ENCODE results near the gene LAMC2. TPM values are rescaled to one million over a fixed set of nuclear protein-coding genes. Genes with fewer than 3 reads are reported as not detected.

The LAMC2 gene
- total RNA-seq, 1 donor from 2014 or later: 42.2 TPM

DNA sequence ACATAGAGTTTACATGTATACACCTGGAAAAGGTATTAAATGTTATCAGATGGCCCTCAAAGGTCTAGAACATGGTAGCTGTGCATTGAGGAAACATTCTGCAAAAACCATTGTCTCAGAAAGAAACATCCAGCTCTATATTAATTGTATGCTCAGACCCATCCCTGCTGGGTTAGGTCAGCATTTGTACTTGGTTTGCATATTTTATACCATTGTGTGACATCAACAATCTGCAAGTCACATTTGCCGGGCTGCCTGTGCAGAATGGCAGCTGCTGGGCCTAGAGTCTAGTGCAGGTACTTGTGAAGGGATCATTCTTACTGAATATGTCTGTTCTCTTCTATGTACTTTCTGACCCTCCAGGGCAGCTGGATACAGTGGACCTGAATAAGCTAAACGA, 43.9 kb upstream of the LAMC2 start:
- H3K9me3 ChIP-seq: no peaks in the 10 kb centered on the region
- peaks cover 9% of the 10 kb centered on the region for H3K4me1 ChIP-seq
- ATAC-seq (no peak), DNase-seq (no peak)
- H3K27me3 ChIP-seq: no peaks in the 10 kb centered on the region
- H3K4me3 ChIP-seq: no peak overlapping the region
- TF ChIP-seq, protein P1, sequence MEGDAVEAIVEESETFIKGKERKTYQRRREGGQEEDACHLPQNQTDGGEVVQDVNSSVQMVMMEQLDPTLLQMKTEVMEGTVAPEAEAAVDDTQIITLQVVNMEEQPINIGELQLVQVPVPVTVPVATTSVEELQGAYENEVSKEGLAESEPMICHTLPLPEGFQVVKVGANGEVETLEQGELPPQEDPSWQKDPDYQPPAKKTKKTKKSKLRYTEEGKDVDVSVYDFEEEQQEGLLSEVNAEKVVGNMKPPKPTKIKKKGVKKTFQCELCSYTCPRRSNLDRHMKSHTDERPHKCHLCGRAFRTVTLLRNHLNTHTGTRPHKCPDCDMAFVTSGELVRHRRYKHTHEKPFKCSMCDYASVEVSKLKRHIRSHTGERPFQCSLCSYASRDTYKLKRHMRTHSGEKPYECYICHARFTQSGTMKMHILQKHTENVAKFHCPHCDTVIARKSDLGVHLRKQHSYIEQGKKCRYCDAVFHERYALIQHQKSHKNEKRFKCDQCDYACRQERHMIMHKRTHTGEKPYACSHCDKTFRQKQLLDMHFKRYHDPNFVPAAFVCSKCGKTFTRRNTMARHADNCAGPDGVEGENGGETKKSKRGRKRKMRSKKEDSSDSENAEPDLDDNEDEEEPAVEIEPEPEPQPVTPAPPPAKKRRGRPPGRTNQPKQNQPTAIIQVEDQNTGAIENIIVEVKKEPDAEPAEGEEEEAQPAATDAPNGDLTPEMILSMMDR (IDR thresholded peaks at IDR 0.05): no peak
- intact Hi-C loops (cut with DNase I): no loop called here
- no peak overlapping the region for H3K27ac ChIP-seq
- H3K36me3 ChIP-seq: peaks cover 46% of the 10 kb centered on the region

DNA sequence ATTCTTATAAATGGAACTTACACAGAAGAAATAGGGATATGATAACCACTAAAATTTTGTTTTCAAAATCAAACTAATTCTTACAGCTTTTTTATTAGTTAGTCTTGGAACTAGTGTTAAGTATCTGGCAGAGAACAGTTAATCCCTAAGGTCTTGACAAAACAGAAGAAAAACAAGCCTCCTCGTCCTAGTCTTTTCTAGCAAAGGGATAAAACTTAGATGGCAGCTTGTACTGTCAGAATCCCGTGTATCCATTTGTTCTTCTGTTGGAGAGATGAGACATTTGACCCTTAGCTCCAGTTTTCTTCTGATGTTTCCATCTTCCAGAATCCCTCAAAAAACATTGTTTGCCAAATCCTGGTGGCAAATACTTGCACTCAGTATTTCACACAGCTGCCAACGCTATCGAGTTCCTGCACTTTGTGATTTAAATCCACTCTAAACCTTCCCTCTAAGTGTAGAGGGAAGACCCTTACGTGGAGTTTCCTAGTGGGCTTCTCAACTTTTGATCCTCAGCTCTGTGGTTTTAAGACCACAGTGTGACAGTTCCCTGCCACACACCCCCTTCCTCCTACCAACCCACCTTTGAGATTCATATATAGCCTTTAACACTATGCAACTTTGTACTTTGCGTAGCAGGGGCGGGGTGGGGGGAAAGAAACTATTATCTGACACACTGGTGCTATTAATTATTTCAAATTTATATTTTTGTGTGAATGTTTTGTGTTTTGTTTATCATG, 42.3 kb upstream of the LAMC2 start:
- H3K27ac ChIP-seq: no peak overlapping the region
- no peak for DNase-seq
- ATAC-seq: no peak
- TF ChIP-seq, protein P1 (IDR thresholded peaks at IDR 0.05): no peak
- H3K27me3 ChIP-seq: no peaks in the 10 kb centered on the region
- intact Hi-C loops (cut with DNase I): no loop called here
- H3K9me3 ChIP-seq: no peaks in the 10 kb centered on the region
- no peak overlapping the region for H3K4me3 ChIP-seq
- peaks cover 32% of the 10 kb centered on the region for H3K36me3 ChIP-seq
- peaks cover 12% of the 10 kb centered on the region for H3K4me1 ChIP-seq

DNA sequence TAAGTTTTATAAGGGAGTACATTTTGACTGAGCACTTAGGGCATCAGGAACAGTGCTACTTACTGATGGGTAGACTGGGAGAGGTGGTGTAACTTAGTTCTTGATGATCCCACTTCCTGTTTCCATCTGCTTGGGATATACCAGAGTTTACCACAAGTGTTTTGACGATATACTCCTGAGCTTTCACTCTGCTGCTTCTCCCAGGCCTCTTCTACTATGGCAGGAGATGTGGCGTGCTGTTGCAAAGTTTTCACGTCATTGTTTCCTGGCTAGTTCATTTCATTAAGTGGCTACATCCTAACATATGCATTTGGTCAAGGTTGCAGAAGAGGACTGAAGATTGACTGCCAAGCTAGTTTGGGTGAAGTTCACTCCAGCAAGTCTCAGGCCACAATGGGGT, 41.3 kb upstream of the LAMC2 start:
- H3K9me3 ChIP-seq: no peaks in the 10 kb centered on the region
- intact Hi-C loops (cut with DNase I): no loop called here
- ATAC-seq: no peak

DNA sequence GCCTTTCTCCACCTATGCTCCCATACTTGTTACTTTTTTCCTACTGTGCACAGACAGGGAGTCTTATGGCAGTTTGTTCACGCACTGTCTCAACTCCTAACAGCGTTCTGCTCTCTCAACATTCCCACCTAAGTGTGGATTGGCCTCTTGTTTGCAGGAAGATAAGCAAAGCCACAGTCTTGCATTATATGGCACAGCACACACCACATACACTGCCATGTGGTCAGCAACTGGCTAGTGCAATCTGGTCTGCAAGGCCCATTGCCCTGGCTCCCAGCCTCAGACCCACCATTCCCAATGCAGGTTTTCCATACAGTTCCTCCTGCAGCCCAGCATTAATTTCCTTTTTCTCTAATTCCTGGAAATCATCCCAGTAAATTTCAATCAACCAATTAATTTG, 38.3 kb upstream of the LAMC2 start:
- Histone ChIP-seq H3K36me3 (peaks cover 21% of the 10 kb centered on the region), H3K4me3 (no peak overlapping the region), H3K27ac (no peak overlapping the region), H3K27me3 (no peaks in the 10 kb centered on the region), H3K9me3 (no peaks in the 10 kb centered on the region), H3K4me1 (peaks cover 3% of the 10 kb centered on the region)
- intact Hi-C loops (cut with DNase I): no loop called here
- TF ChIP-seq, protein P1 (IDR thresholded peaks at IDR 0.05): no peak
- ATAC-seq: no peak
- no peak for DNase-seq

More for the DNA sequence above, 41.3 kb upstream of the LAMC2 start:
- peaks cover 7% of the 10 kb centered on the region for H3K4me1 ChIP-seq
- peaks cover 32% of the 10 kb centered on the region for H3K36me3 ChIP-seq
- TF ChIP-seq, protein P1 (IDR thresholded peaks at IDR 0.05): no peak
- no peak overlapping the region for H3K4me3 ChIP-seq
- H3K27ac ChIP-seq: no peak overlapping the region
- H3K27me3 ChIP-seq: no peaks in the 10 kb centered on the region
- DNase-seq: no peak

DNA sequence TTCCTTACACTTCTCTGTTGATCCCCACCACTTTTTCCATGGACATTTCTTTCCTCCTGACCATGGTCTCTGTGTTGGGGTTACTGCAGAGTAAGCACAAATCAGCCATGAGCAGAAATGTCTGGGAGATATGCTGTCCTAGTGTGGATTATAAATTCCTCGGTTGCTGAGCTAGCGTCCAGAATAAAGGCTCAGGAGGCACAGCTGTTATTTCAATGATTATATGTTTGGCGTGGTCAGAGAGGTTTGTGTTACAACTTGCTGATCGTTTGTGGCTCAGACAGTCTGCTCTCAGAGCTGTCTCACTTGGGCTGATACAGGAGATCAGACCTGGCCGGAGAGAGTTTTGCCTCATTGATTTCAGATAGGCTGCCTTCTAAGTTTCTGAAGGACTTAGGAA, 37.5 kb upstream of the LAMC2 start:
- TF ChIP-seq, protein P1 (IDR thresholded peaks at IDR 0.05): no peak
- Histone ChIP-seq H3K4me3 (no peak overlapping the region), H3K27me3 (no peaks in the 10 kb centered on the region), H3K4me1 (peaks cover 3% of the 10 kb centered on the region), H3K9me3 (no peaks in the 10 kb centered on the region), H3K27ac (peak overlapping the region; percentile 17), H3K36me3 (peaks cover 12% of the 10 kb centered on the region)
- DNase-seq (no peak), ATAC-seq (no peak)
- intact Hi-C loops (cut with DNase I): no loop called here
